Hematopoietic multipotent progenitor cell treated with erythropoietin and hydrocortisone succinate and interleukin-3 and kit ligand, for 4 days (in vitro differentiated cells): Measurements from ENCODE around the gene FUT1.

Experiments used
- DNase-seq: peaks from one replicate; pipeline ENCODE4 v3.0.0-alpha.2; 2015

Gene FUT1

DNA sequence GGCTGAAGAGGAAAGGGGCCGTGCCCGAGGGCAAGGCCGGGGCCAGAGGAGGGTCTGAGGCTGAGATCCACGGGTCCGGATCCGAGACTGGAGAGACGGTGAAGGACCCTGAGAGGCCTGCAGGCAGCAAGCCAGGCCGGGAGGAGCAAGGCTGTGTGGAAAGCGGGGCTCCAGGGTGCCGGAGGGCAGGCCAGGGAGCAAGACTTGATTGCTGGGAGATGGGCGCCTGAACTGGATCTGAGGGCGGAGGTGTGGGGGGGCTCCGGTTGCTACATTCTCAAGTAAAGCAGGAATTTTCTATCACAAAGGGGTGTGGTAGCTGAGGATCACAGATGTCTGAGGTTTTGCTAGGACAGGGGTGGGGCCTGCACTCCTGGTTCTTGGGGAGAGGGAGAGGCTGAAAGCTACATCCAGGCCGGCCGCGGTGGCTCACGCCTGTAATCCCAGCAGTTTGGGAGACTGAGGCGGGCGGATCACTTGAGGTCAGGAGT lies 36.7 kb downstream of the FUT1 start:
- no peak for DNase-seq

DNA sequence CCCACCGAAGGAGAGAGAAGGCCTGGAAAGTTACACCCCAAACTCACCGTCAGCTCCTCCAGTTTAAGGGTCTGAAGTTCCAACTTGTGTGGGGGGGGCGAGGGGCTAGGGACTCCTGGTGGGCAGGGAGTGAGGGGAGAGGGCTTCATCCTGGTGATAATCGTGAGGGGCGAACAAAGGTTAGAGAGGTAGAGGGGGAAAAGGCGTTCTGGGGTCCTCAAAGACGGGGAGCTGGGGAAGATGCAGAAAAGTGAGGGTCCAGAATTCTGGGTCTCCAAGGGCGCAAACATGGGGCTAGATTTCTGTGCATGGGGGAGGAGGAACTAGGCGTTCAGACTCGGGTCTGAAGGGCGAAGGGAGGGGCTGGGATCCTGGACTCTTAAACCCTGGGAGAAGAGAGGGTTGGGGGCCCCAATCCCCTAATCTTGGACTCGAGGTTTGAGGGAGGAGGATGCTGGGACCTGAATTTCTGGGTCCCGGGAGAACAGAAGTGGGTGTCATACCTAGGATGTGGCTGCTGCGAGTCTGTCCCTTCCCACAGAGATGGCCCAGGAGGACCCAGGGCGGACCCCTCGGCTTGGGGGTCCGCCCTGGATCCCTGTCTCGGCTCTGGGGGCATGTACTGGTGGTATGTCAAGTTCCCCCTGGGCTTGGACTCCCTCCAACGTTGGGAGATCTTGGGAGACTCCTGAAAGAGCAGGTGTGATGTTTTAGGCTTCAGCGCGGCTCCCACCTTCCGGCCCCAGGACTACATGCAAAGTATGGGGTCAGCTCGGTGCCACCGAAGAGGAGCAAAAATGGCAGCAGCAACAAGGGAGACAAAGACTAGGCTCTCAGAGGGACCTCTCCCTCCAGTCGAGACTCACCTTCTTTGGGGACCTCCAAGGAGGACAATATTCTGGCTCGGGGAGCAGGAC lies 37.4 kb downstream of the FUT1 start:
- DNase-seq: no peak

DNA sequence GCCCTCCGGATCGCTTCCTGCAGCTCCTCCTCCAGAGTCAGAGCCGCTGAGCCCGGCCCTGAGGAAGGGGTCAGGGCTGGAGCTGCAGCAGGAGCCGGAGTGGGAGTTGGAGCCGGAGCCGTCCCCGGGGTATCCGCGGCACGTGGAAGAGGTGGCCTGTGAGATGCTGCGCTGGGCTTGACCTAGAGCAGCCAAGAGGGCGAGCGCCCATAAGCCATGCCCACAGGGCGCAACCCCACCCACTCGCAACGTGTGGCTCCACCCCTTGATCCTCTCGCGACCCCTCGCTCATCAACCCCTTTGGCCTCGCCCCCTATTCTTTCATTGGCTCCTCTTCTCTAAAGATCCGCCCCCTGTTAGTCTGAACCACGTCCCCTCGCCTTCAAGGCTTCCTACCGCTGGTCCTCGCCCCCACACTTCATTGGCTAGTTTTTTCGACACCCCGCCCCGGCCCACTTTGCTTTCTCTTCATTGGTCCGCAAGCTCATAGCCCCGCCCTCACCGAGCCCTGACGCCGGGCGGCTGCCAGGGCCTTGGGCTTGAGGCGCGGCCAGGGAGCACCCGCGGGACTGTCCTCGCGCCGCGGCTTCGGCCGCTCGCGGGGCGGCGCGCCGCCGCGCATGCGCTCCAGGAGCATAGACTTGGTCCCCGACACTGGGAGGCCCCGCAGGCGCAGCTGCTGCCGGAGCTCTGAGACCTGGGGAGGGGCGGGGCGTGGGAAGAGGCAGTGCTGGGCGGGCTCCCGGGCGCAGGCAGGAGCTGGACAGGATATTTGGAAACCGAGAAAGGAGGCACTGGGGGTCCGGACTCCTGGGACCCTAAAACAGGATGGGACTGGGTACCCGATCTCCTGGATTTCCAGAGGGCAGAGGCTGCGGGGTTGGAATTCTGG lies 38.3 kb downstream of the FUT1 start:
- peak; percentile 100 for DNase-seq

DNA sequence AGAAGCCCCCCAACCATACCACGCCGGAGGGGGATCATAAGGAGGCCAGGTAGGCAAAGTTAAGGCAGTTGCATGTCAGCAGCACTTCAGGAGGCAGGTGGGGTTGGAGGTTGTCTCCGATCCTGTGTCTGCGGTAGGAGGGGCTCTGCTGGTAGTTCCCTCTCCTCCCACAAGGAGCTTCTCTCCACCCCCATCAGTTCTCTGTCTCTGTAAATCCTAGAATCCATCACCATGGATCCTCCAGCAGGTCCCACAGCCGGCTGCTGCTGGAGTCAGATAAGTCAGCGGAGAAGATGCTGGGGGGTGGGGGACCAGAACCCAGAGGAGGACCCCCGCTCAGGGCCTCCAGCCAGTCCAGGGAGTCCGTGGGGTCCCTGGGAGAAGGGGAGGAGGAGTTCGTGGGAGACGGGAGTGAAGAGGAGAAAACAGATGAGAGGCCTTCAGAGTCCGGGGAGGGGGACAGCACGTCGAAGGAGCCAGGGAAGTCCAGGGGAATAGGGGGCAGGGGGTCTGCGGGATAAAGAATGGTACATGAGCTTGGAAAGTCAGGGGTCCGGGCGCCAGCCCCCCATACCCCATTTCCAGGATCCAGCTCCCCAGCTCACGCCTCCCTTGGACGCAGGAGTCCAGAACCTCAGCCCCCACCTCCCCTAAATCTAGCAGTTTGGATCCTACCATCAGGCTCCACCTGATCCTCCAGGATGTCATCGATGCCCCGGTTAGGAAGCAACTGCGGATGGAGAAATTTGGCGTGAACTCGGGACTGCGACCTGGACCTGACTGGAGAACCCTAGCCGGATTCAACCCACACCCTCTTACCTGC lies 39.2 kb downstream of the FUT1 start:
- DNase-seq: peak; percentile 60

DNA sequence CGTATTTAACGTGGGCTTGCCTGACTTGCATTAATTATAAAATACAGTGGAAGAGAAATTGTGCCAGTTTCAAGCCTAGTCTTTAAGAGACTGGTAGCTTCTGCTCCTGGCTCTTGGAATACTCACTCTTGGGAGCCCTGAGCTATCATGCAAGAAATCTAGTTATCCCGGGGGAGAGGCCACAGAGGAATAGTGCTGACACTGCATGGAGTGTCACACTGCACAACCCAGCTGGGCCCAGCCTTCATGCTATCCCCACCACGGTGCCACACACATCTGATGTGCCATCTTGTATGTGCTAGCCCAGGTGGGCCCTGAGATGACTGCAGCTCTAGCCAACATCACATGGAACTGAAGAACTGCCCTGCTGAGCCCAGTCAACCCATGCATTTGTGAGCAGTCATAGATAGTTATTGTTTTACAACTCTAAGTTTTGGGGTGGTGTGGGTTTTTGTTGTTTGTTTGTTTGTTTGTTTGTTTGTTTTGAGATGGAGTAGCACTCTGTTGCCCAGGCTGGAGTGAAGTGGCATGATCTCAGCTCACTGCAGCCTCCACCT lies 41.3 kb downstream of the FUT1 start:
- DNase-seq: no peak

DNA sequence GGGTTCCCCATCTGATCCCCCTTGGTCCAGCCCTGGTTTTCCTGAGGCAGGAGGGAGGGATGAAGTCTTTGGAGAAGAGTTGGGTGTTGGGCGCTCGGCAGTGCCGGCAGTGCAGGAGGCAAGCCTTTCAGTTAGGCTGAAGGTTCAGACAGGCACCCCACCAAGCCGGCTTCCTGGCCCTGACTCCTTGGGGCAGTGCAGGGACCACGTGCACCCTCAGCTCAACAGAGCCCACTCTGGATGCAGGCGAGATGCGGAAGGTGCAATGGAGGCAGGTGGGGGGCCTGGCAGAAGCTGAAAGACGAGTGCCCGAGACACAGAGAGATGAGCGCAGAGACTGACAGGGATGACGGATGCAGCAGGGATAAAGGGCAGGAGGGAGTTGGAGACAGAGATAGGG lies 44.0 kb downstream of the FUT1 start:
- no peak for DNase-seq

DNA sequence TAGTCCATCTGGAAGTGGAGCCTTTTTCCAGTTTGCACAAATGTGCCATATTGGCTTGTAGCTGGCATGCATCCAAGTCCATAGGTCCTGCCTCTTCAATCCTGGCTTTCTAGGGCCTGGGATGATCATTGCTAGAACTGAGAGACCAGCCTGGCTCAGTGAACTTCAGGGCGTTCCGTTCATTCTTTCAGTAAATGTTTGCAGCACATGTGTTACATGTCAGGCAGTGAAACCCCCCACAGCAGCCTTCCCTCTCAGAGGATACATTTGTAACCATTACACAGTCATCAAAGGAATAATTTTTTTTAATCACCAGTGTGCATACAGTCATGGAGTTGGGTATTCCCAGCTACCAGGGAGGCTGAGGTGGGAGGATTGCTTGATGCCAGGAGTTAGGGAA lies 47.0 kb downstream of the FUT1 start:
- no peak for DNase-seq

DNA sequence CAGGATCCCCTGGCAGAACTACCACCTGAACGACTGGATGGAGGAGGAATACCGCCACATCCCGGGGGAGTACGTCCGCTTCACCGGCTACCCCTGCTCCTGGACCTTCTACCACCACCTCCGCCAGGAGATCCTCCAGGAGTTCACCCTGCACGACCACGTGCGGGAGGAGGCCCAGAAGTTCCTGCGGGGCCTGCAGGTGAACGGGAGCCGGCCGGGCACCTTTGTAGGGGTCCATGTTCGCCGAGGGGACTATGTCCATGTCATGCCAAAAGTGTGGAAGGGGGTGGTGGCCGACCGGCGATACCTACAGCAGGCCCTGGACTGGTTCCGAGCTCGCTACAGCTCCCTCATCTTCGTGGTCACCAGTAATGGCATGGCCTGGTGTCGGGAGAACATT lies 49.1 kb downstream of the FUT1 start:
- no peak for DNase-seq

DNA sequence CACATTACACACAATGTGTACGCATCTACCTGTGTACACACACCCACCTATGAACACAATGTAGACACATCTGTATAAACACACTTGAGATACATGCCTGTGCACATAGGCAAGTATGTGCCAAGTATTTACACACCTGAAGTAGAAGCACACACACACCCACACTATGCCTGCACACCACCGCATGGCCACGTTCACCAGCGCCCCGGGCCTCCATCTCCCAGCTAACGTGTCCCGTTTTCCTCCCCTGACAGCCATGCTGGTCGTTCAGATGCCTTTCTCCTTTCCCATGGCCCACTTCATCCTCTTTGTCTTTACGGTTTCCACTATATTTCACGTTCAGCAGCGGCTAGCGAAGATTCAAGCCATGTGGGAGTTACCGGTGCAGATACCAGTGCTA lies 49.7 kb downstream of the FUT1 start:
- DNase-seq: no peak

DNA sequence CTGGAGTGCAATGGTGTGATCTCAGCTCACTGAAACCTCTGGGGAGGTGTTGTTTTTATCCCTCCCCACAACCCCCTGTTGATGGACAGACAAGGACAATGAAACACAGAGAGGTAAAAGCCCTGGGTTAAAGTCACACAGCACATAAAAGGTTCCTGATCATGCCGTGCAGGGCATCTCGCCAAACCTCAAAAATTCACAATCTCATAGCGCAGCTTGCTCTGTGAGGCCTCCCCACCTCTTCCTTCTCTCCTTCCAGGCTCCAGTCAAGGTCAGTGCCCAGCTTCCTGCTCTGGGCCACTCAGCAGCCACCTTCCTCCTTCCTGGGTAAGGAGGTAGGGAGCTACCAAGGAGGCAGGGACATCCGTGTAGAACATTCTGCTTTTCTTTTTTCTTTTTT lies 54.4 kb downstream of the FUT1 start:
- DNase-seq: peak; percentile 92
